Esophagus muscularis mucosa (tissue), 4 donors: ENCODE measurements around the gene TTYH3. TPM values are rescaled to one million over a fixed set of nuclear protein-coding genes. Genes with fewer than 3 reads are reported as not detected.

Source experiments
- DNase-seq: peaks from one replicate; pipeline ENCODE4 v3.0.0-alpha.2; 2017; ENCODE audit errors: extremely low spot score
- H3K27ac ChIP-seq, 4 donors: fragments of 200-600 bp; sonication (generic); replicated peaks in 1 of 4; 1 replicate in 3 of 4; 2 replicates in 1 of 4; pipeline ENCODE4 v1.5.1; 2016 to 2019; ENCODE audit warnings: mild to moderate bottlenecking in 1 of 4
- H3K27me3 ChIP-seq, 4 donors: fragments of 200-600 bp; sonication (generic); one replicate each; pipeline versions ENCODE4 v1.5.1 to v1.6.0; 2016 to 2019
- H3K36me3 ChIP-seq, 4 donors: fragments of 200-600 bp; sonication (generic); one replicate each; pipeline ENCODE4 v1.5.1; 2016 to 2019
- H3K4me1 ChIP-seq, 4 donors: fragments of 200-600 bp; sonication (generic); one replicate each; pipeline ENCODE4 v1.5.1; 2016 to 2019
- H3K4me3 ChIP-seq, 4 donors: fragments of 200-600 bp; sonication (generic); 1 replicate in 2 of 4; 2 replicates in 2 of 4; pipeline ENCODE4 v1.5.1; 2016 to 2019; ENCODE audit warnings: mild to moderate bottlenecking in 4 of 4, moderate library complexity in 1 of 4
- H3K9me3 ChIP-seq, 4 donors: fragments of 200-600 bp; sonication (generic); 1 replicate in 3 of 4; 2 replicates in 1 of 4; pipeline ENCODE4 v1.5.1; 2016 to 2019
- EP300 ChIP-seq: sonication (generic); formaldehyde crosslinking; IDR thresholded peaks from one replicate; pipeline ENCODE4 v1.6.1; 2017; ENCODE audit warnings: antibody characterized with exemption
- POLR2A ChIP-seq: fragments of 450-650 bp; IDR thresholded peaks from one replicate; pipeline ENCODE4 v1.6.1; 2017; ENCODE audit warnings: antibody characterized with exemption, moderate library complexity, mild to moderate bottlenecking, low read depth
- POLR2AphosphoS5 ChIP-seq, 2 donors: sonication (generic); formaldehyde crosslinking; IDR thresholded peaks; one replicate each; pipeline ENCODE4 v1.6.1; 2017; ENCODE audit warnings: antibody characterized with exemption in 2 of 2
- WGBS: methylation state at CpG from one replicate; pipeline ENCODE4 v1.1.5; 2018; 5-methylcytosine and 5-hydroxymethylcytosine counted together
- intact Hi-C: fragments of 100-400 bp; cut with DNase I; formaldehyde crosslinking; loops from one replicate; pipeline ENCODE4 v1.15.1; 2023
- total RNA-seq, 4 donors: library from RNA; depleted of rRNA; stranded (reverse); fragments of >200 nt; gene quantifications; one replicate each; pipeline versions ENCODE4 v1.1.0 to v1.2.1, GENCODE V29; 2016
- TF ChIP-seq, protein P1 (sequence below), 3 experiments: fragments of 200-600 bp in 2 of 3; fragments of 450-650 bp in 1 of 3; sonication (generic) in 2 of 3; IDR thresholded peaks; one replicate each; pipeline ENCODE4 v1.5.1; 2017 to 2019; ENCODE audit warnings: antibody characterized with exemption in 3 of 3, mild to moderate bottlenecking in 2 of 3, moderate library complexity in 1 of 3

TTYH3 gene
- total RNA-seq, 4 donors from 2014 or later: 17.4 to 25.7 (median 20.2) TPM

DNA sequence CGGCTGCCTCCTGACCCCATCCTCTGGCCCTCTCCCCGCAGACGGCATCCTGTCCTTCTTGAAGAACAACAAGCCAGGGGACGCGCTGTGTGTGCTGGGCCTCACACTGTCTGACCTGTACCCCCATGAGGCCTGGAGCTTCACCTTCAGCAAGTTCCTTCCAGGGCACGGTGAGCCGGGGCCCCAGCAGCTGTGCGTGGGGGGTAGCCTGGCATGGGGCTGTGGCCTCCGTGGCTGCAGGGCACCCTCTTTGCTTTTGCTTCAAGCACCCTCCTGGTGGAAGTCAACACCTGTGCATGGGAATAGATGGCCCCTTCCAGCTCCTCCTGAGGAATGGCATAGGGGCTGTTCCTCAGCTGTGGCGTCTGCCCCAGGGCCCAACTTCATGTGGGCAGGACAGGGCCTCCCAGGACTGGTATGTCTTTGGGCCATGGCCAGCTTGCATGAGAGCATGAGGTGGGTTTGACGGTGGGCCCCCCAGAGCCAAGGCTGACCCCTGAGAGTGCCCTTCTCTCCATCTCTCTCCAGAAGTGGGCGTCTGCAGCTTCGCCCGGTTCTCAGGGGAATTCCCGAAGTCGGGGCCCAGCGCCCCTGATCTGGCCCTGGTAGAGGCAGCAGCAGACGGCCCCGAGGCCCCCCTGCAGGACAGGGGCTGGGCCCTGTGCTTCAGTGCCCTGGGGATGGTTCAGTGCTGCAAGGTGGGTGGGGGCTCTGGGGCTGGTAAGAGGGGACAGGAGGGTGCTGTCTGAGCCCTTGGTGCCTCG, 76.9 kb downstream of the TTYH3 start:
- WGBS: 84% methylated on average over 9 of the region's 20 CpGs
- Histone ChIP-seq H3K4me1 (peaks cover 9 to 17% (median 11%) of the 10 kb centered on the region in 4 donors), H3K36me3 (no peaks in the 10 kb centered on the region), H3K4me3 (no peak overlapping the region), H3K9me3 (no peaks in the 10 kb centered on the region), H3K27ac (no peak overlapping the region), H3K27me3 (no peaks in the 10 kb centered on the region)
- TF ChIP-seq EP300 (no peak), POLR2A (no peak), POLR2AphosphoS5 (IDR thresholded peaks at IDR 0.05) (no peak)
- TF ChIP-seq, protein P1, sequence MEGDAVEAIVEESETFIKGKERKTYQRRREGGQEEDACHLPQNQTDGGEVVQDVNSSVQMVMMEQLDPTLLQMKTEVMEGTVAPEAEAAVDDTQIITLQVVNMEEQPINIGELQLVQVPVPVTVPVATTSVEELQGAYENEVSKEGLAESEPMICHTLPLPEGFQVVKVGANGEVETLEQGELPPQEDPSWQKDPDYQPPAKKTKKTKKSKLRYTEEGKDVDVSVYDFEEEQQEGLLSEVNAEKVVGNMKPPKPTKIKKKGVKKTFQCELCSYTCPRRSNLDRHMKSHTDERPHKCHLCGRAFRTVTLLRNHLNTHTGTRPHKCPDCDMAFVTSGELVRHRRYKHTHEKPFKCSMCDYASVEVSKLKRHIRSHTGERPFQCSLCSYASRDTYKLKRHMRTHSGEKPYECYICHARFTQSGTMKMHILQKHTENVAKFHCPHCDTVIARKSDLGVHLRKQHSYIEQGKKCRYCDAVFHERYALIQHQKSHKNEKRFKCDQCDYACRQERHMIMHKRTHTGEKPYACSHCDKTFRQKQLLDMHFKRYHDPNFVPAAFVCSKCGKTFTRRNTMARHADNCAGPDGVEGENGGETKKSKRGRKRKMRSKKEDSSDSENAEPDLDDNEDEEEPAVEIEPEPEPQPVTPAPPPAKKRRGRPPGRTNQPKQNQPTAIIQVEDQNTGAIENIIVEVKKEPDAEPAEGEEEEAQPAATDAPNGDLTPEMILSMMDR (IDR thresholded peaks at IDR 0.05): no peak
- DNase-seq: no peak
- intact Hi-C loops: no loop called here

DNA sequence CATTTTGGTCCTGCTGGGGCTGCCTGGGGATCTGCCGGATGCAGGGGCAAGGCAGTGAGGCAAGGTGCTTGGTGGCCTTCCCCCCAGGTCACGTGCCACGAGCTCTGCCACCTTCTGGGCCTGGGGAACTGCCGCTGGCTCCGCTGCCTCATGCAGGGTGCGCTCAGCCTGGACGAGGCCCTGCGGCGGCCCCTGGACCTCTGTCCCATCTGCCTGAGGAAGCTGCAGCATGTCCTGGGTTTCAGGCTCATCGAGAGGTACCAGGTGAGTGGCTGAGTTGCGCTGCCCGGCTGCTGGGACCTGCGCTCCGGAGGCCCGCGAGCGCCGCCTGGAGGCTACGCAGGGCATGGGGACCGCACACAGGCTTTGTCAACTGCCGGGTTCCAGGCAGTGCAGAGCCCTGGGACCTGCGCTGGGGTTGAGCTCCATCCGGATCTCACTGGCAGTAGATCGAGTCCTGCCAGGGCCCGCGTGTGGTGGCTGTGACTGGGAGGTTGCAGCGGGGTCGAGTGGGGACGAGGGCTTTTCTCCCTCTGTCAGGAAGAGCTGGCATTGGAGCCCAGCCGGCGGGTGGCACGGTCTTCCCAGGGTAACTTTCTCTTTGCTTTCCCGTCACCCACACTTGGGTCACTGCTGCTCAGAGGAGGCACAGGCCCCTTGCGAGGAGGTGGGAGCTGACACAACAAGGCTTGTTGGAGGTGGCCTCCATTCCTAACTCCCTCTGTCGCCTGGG, 77.9 kb downstream of the TTYH3 start:
- 74% methylated on average over 7 of the region's 35 CpGs for WGBS
- Histone ChIP-seq H3K9me3 (no peaks in the 10 kb centered on the region), H3K4me1 (peaks cover 9 to 17% (median 11%) of the 10 kb centered on the region in 4 donors), H3K27me3 (no peaks in the 10 kb centered on the region), H3K27ac (no peak overlapping the region), H3K36me3 (no peaks in the 10 kb centered on the region), H3K4me3 (peak overlapping the region in 1 of 4 donors; percentile 32)
- DNase-seq: no peak
- no peak for TF ChIP-seq EP300
- TF ChIP-seq, protein P1 (IDR thresholded peaks at IDR 0.05): peak; percentile 62 to 91 (median 73)
- intact Hi-C loops: no loop called here

DNA sequence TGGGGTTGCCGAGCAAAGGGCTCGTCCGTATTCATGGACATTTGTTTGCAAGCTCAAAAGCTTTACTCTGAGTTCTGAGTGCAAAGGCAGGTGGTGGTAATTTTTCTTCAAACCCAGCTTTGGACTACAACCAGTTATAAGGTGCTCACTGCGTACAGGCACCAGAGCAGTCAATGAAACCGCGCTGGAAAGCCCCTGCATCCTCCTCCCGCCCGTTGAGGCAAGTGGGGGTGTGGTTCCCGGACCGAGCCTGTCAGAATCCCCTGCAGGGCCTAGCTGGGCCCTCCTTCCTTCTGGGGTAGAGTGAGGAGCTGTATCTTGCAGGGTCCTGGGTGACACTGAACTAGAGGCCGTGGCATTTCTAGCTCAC, 78.5 kb downstream of the TTYH3 start:
- H3K9me3 ChIP-seq: no peaks in the 10 kb centered on the region
- peak overlapping the region in 1 of 4 donors; percentile 32 for H3K4me3 ChIP-seq
- 85% methylated on average over 11 of the region's 11 CpGs for WGBS
- DNase-seq: no peak
- no peak for TF ChIP-seq POLR2A
- TF ChIP-seq, protein P1 (IDR thresholded peaks at IDR 0.05): no peak
- TF ChIP-seq EP300: no peak
- TF ChIP-seq POLR2AphosphoS5 (IDR thresholded peaks at IDR 0.05): no peak
- H3K36me3 ChIP-seq: no peaks in the 10 kb centered on the region
- H3K27ac ChIP-seq: no peak overlapping the region
- H3K4me1 ChIP-seq: peaks cover 9 to 17% (median 14%) of the 10 kb centered on the region in 4 donors
- no peaks in the 10 kb centered on the region for H3K27me3 ChIP-seq
- intact Hi-C loops: no loop called here

DNA sequence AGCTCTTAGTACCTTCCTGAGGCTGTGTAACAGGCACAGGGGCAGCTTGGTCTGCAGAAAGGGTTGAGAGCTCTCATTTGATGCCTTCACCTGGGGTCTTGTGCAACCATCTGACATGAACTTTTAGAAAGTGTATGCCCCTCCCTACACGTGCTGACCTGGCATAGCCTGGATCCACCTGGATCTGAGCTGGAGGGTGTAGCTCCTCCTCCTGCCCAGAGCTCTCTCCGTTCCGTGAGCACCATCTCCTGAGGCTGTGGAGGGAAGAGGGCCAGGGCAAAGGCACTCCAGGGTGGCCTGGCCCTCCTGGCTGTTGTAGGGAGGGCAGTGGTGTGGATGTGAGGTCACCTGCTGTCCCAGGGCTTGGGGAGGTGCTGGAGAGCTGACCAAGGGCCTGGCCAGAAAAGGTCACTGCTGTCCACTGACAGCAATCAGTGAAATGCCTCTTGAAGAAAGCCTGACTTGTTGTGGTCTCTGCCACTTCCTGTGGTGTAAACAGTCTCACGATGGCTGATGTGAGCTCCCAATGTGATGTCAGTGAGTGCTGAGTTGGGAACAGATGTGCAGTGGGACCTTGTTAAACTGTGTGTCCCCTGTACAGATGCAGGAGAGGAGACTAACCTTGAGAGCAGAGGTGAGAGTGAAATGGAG, 79.2 kb downstream of the TTYH3 start:
- Histone ChIP-seq H3K4me3 (no peak overlapping the region), H3K4me1 (peaks cover 13 to 23% (median 20%) of the 10 kb centered on the region in 4 donors), H3K27ac (no peak overlapping the region), H3K36me3 (no peaks in the 10 kb centered on the region), H3K27me3 (no peaks in the 10 kb centered on the region), H3K9me3 (no peaks in the 10 kb centered on the region)
- TF ChIP-seq EP300 (no peak), POLR2AphosphoS5 (IDR thresholded peaks at IDR 0.05) (no peak)
- TF ChIP-seq, protein P1 (IDR thresholded peaks at IDR 0.05): no peak
- DNase-seq: no peak
- 67% methylated on average over 3 of the region's 4 CpGs for WGBS
- intact Hi-C loops: no loop called here
